ENCODE data around the gene WDPCP.

- TF ChIP-seq CTCF (IDR thresholded peaks at IDR 0.05) (no peak), POLR2AphosphoS5 (IDR thresholded peaks at IDR 0.05; ENCODE audit: insufficient read depth in 1 of 2, low read depth in 1 of 2) (no peak), POLR2A (IDR thresholded peaks at IDR 0.05) (no peak)
Measured at GRCh38 chr2:63545023-63545422, 43.3 kb downstream of the WDPCP start.

Measured in vagina (tissue), 2 donors.